Middle frontal gyrus (tissue), 1 donor: ENCODE data around the gene NAT16.
A peak's percentile ranks its signal among the peaks of the same experiment; 100 is the strongest.

Source experiments
- DNase-seq: peaks from one replicate; pipeline ENCODE4 v3.0.0-alpha.2; 2015; ENCODE audit warnings: low spot score; ENCODE audit errors: extremely low spot score

Gene NAT16

DNA sequence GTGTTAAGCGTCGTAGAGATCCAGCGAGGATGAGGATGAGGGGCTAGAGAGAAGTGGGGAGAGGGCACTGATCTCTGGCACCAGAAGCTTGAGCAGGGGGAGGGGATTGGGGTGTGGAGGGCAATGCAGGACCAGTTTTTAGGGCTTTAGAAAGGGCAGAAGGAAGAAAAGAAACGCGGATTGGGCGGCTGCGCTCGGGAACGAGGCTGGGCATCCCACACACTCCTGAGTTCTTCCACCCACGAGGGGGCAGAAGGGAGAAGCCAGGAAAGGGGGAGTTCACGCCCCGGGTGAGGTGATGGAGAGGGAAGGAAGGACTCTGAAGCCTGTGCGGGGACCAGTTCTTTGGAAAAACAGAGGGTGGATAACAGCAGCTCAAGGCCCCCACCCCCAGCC, 8.7 kb downstream of the NAT16 start:
- no peak for DNase-seq

DNA sequence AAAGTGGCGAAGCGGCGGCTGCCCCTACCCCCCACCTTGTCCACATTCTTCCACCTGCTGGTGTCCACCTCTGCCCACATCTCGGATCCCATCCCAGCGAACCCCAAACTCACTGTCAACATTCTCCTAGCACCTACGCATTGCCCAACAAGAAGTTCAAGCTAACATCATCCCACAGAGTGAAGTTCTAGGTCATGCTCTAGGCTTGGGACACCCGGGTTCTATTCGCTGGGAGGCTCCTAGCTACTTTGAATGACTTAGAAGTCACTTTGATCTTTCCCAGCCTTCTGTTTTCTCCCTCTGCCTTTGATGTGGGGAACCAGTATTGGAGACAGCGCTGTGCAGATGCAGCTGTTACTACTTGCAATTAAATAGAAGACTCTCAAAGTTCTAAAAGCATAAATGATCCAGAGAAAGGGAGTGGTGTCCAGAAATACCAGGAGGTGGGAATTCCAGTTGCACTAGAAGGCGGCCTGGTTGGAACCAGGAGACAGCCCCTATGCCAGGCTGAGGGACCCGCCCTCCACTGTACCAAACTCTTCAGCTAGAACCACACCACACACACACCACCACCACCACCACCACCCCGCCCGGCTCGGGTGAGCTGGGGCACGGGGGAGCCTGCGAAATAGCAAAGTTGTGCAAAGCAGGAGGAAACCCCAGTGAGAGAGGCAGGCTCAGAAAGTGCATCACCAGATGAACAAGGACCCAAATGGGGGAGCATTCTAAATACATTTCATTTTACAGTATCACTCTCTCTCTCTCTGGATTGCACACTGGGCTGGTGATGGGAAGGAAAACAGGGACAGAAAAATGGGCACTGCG, 9.3 kb downstream of the NAT16 start:
- no peak for DNase-seq

DNA sequence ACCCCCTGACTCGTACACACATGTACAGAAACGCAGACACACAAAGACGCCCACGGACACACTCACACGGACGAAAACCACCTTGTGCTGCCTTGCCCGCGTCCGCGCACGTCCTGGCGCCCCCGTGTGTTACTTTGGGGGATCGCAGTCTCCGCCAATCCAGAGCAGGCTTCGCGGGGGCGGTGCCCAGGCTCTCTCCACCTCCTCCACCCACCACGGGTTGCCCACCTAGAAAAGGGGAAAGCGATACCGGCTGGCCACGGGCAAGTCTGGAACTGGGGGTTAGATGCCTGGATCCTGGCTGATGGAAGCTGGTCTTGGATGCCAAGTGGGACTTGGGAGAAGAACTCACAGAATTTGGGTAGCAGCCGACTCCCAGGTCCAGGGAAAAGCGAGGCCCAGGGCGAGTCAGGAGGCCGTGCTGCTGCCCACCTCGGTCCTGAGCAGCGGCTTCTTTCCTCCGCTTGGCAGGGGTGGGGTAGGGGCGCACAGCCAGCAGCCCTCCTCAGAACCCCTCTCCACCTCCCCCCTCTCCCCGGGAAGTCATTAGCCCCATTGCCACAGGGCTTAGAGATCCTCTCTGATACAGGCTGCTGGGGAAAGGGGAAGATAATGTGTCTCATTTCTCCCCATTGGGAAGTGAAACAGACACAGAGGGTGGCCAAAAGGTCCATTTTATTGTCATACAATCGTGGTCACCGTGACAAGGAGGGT, 10.1 kb downstream of the NAT16 start:
- no peak for DNase-seq

DNA sequence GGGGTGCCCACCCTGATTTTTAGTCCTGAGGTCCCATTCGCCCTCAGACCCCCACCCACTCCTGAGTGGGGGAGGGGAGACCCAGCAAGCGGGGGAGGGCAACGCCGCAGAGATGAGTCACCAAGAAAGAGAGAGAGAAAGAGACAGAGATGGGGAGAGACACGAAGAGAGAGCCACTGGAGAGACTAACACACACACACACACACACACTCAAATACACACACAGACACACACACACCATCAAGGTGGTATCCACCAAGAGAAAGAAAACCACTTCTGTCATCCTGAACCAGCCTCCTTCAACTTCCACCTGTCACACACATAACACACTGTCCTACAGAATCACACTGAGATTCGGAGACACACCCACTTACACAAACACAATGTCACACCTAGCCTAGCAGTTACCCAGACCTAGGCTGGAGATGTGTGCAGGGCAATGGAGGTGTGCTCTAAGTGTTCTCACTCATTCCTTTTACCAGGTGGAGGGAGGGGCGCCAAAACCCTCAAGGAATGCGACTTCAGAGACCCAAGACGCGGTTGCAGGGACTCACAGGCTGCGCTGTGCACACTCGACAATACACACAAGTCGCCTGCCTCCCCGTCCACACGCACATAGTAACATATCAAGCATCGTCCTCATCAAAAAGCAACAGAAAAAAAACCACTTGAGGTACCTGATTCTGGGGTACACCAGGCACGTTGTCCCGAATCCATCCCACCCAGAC, 10.8 kb downstream of the NAT16 start:
- no peak for DNase-seq

DNA sequence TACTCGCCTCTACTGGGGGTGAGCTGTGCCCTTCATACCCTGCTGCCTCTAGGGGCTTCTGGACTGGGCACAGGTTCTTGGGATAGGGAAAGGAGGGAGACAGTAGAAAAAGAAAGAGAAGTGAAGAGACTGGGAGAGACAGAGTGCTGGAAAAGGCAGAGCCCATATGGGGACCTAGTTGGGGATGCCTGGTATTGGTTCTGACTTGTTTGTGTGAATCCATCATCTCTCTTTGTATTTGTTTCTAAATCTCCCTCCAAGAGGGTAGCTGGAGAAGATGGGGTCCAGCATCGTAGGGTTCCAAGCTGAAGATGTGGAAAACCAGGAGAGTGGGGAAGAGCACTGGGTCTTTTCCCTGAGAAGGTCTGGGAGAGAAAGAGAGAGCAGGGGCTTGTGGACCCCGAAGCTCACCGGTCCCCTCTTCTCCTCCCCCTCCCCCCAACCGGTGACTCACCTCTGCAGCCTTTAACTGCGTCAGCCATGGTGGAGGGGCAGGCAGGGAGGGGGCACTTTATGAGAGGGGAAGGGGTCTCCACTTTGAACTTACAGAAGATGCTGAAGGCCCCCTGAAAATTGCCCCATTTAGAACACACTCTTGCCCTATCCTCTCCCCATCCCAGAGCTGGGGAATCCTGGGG, 11.6 kb downstream of the NAT16 start:
- DNase-seq, result no peak

DNA sequence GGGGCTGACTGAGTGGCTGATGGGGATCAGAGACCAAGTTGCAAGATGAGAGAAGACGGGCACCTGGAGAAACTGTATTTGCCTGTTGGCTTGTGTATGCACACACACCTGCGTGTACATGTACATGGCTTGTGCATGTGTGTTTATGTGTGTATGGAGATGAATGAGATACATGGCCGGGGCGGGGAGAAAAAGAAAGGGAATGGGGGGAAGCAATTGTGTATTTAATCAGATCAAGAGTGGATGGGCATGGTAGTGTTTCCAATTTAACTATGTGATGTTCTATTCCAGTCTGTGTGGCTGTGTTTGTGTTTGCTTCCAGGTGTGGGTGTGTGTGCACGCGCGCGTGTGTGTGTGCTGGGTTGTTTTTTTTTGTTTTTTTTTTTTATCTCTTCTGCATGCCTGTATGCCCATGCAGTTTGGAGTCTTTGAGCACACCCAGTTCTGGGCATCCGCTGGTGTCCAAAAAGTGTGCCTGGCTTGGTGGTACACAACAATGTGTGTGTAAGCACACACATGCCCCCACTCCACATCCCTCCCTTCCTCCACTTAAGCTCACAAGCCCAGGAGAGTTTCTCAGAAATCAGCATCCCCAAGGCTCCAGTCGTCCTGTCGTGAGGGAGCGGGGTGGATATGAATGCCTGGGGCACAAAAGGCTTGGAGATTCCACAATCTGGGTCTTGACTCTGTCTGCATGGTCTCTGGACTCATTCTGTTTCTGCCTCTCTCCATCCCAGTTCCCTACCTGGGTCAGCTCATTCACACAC, 12.3 kb downstream of the NAT16 start:
- DNase-seq, result no peak

DNA sequence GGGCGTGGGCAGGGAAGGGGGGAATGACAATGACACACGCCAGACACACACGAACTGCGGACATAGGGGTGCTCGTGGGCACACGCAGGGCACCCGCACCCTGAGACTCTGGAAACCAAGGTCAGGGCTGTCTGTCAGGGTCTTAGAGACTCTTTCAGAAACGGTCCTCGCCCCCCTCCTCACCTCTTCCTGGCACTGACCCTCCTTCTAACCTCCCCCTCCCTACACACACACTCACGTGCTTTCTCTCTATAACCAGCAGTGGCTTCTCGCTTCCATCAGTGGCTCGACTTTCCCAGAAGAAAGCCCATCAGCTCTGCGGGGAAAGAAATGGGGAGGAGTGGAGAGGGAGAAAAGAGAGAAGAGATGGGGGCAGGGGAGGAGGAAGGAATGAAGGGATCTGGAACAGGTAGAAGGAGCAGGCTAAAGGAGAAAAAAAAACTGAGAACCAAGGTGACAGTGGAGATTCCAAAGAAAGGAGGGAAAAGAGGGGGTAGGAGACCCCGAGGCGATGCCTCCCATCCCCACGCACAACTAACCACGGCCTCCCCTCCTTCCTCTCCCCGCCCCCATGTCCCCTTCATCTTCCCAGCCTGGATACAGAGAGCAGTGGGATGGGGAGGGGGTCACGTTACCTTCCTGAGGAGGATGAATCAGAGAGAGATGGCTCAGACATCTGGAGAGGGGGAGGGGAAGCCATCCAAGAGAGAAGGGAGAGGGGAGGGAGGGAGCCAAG, 13.0 kb downstream of the NAT16 start:
- DNase-seq, result no peak

DNA sequence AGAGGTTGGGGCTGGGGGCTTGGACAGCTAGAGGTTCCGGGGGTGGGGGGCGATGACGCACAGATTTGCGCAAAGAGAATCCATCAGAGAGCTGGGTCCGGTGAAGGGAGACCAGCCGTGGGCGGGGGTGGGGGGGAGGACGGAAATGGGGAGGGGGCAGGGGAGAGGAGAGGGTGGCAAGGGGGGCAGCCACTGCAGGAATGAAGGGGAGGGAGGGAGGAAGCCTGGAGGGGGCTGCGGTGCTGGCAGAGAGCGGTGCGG, 13.5 kb downstream of the NAT16 start:
- no peak for DNase-seq

DNA sequence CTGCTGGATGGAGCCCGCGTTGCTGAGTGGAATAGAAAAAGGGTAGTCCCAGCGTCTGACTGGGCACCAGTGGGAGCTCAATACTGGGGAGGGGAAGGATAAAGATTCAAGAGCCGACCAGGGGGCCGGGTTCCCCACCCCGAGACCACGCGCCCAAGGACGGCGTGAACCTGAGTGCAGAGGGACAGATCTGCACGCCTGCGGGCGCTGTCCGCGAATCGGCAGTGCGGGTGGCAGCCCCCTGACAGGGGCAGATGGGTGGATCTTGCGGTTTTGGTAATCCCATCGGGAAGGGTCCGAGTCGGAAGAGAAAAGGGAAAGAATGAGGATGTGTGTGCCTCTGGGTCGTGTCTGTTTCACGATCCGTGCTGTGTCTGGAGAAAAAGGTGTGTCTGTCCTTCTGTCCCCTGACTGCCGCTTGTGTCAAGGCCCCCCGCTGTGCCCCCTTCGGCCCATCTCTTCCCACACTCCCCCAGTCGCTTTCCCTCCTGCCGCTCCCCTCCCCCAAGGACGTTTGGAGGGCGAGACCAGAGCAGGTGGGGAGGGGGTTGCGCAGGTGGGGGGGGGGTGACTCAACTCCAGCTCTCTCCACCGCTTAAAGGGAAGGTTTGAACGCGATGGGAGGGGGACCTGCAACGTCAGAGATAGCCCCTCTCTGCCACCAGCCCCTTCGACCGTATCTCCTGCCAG, 14.0 kb downstream of the NAT16 start:
- no peak for DNase-seq

DNA sequence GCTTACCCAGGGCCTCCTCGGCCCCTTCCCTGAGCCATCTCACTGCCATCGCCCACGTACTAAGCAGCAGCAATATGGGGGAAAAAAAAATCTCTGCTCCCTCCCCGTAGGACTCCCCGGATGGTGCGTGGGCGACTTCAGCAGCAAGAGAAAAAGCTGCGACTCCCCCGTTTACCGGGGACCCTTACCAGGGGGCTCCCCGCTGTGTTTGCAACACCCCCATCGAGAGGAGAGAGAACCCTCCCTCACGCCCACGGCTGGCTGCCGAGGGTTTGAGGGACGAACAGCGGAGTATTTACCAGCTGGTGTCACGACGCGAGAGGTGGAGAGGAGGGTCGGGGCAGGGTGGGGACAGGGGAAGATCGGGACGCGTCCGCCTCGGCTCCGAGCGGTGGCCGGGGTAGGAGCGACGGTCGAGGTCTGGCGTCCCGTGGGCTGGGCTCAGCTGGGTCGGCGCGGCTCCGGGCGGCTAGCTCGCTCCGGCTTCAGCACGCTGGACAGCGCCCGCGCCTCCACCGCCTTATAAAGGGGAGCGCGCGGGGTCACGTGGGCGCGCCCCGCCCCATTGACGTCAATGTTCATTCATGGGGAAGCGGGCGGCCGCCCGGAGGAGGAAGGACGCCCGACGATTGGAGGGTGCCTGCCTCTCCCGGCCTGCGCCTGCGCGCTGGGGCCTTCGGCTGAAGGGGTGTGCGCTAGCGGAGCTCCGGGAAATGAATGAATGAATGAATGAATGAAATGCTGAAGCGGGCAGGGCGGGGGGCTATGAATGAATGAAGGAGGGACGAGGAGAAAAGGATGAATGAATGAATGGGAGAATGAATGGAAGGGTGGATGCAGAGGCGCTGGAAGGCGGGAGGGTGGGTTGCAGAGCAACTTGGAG, 14.8 kb downstream of the NAT16 start, which contains the start of gene VGF:
VGF (minus strand) TSS at position 495 of the 883 bp plus-strand sequence. CDS start 726 bp downstream, outside the sequence.
- peak; percentile 83 for DNase-seq

DNA sequence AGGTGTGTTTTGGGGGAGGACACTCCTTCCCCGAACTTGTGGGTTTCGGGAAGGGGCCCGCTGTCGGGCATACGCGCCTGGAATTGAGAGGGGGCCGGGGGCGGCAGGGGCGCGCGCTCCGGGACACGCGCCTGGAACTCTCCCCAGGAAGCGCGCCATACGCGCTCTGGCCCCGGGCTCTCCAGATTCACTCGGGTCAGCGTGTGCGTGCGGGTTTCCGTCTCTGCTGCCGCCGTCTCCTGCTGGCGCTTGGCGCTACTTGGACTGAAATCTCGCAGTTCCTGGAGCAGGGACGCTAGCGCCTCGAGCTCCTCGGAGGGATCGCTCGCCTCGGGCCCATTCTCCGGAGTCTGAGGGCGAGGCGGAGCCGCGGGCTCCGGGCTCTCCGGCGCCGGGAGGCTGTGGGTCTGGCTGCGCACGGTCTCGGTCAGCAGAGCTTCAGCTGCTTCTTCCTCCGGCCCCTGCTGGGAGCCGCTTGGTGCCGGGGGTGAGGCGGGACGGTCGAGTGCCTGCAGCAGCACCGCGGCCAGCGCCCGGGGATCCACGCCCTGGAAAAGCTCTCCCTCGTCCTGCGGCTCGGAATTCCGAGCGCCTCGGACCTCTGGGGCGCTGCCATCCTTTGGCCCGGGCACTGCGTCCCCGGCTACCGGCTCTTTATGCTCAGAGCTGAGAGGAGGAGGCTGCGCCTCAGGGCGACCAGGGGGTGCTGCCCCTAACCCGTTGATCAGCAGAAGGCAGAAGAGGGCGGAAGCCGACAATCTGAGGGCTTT, 15.8 kb downstream of the NAT16 start:
- DNase-seq, result no peak

DNA sequence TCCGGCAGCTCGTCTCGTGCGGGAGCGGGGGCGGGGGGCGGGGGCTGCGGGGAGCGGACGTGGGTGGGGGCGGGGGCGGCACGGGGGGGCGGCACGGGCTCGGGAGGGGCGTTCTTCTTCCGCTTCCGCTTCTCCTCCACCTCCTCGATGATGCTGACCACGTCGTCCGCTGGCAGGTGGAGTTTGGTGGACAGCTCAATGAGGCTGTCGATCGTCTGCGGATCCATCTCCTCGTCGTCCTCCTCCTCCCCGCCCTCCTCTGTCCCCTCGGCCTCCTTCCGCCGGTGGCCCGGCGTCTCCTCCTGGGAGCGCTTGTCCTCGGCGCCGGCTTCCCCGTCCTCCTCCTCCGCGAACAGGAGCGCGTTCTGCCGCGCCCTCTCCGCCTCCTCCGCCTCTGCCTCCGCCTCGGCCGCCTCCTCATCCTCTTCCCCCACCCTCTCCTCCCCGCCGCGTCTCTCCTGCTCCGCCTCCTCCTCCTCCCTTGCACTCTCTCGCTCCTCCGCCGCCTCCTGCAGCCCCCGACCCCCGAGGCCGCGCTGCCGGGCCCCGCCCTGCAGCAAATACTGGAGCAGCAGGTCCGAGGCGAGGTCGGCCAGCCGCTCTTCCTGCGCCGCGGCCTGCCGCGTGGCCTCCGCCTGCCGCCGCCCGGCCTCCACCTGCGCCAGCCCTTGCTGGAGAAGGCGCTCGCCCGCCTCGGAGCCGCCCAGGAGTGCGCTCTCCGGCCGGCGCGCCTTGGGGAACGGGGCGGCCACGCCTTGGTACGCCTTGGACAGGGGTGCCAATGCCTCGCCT, 16.6 kb downstream of the NAT16 start:
- DNase-seq, result no peak

DNA sequence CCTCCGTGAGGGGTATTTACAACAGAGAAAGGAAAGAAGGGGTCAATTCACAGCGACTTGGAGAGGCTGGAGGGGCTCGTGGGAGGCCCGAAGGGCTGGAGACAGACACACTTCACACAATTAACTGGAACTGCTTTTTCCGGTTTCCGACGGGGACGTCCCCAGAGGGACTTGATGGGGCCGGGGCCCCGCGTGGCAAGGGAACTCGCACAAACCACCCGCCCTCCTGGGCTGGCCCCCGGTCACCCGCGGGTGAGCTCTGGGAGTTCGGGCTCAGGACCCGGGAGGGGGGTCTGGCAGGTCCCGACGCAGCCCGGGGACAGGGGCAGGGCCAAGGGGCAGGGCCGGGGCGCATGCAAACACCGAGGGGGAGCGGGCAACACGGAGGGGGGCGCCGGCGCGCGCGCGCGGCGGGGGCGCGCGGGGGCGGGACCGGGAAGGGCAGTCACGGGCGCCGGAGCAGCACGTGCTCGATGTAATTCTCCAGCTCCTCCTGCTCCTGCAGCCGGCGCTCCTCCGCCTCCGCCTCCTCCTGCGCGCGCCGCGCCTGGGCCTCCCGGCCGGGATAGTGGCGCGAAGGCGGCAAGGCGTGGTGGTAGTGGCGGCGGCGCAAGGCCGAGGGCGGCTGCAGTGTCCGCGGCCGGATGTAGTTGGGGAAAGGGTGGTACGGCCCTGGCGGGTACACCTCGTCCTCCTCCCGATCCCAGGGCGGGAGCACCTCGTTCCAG, 17.4 kb downstream of the NAT16 start:
- DNase-seq, result no peak

DNA sequence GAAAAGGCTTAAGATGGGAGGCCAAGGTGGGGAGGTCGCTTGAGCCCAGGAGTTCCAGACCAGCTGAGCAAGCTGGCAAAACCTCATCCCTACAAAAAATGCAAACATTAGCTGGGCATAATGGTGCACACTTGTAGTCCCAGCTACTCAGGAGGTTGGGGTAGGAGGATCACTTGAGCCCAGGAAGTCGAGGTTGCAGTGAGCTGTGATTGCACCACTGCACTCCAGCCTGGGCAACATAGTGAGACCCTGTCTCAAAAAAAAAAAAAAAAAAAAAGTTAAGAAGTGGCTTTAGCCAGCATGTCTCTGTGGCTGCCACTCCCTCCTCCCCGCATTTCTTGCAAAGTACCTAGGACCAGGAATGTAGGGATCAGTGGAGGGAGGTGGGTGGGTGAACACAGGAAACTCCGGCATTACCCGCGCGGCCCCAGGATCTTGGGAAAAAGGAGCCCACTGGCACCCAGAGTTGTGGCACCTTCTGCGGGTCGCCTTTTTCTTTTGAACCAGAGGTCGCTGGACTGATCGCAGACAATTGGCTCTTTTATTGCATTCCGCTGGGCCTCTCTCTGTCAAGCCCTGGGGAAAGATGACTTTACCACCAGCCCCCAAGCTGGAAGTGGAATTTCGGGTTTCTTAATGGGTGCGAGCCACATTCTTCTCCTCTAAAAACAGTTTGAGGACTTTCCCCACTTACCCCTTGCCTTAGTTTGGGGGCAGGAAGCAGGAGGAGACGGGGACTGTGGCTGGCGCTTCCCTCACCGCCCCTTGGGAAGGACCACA, 18.2 kb downstream of the NAT16 start:
- no peak for DNase-seq

DNA sequence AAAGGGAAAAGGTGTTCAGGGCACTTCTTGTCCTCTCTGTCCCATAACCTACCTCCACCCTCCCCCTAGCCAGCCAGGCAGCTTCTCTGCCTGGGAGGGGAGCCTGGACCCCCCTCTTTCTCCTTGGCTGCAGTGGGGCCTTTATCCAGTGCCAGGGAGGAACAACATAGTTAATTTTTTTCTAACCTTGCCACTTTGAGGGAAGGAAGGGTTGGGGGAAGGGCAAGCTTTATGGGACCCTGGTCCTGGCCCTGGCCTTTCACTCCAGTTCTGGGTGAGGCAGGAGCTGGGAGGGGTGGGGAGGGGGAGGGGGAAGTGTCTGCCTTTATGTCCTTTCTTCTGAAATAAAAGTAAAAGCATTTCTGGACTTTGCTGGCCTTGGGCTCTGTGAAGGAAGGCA, 19.2 kb downstream of the NAT16 start:
- no peak for DNase-seq
